Breast epithelium (tissue), 4 donors: ENCODE data around the gene PIH1D1. TPM values are rescaled to one million over a fixed set of nuclear protein-coding genes. Genes with fewer than 3 reads are reported as not detected.
A peak's percentile ranks its signal among the peaks of the same experiment; 100 is the strongest.

Source experiments
- DNase-seq, 2 donors: peaks; one replicate each; pipeline ENCODE4 v3.0.0-alpha.2; 2019; ENCODE audit warnings: low spot score in 2 of 2
- H3K27ac ChIP-seq, 2 donors: fragments of 200-600 bp; sonication (generic) in 1 of 2; one replicate each; pipeline ENCODE4 v1.5.1; 2016 to 2019; ENCODE audit warnings: mild to moderate bottlenecking in 1 of 2
- H3K27me3 ChIP-seq, 2 donors: fragments of 200-600 bp; sonication (generic) in 1 of 2; one replicate each; pipeline versions ENCODE4 v1.5.1 to v1.6.0; 2017 to 2019; ENCODE audit warnings: control low read depth in 1 of 2, mild to moderate bottlenecking in 1 of 2
- H3K36me3 ChIP-seq: fragments of 200-600 bp; one replicate; pipeline ENCODE4 v1.5.1; 2019
- H3K4me1 ChIP-seq, 2 donors: fragments of 200-600 bp; sonication (generic); one replicate each; pipeline ENCODE4 v1.5.1; 2016 to 2019; ENCODE audit warnings: control low read depth in 1 of 2
- H3K4me3 ChIP-seq, 3 donors: fragments of 200-600 bp; sonication (generic); 1 replicate in 2 of 3; 2 replicates in 1 of 3; pipeline ENCODE4 v1.5.1; 2016 to 2019; ENCODE audit warnings: mild to moderate bottlenecking in 3 of 3, moderate library complexity in 2 of 3
- H3K9me3 ChIP-seq, 2 donors: fragments of 200-600 bp; sonication (generic) in 1 of 2; one replicate each; pipeline ENCODE4 v1.5.1; 2016 to 2019; ENCODE audit warnings: control low read depth in 1 of 2
- POLR2A ChIP-seq: fragments of 450-650 bp; IDR thresholded peaks from one replicate; pipeline ENCODE4 v1.6.1; 2016; ENCODE audit warnings: antibody characterized with exemption, mild to moderate bottlenecking, moderate library complexity
- POLR2AphosphoS5 ChIP-seq, 3 donors: sonication (generic); formaldehyde crosslinking; IDR thresholded peaks; one replicate each; pipeline ENCODE4 v1.6.1; 2017; ENCODE audit warnings: antibody characterized with exemption in 3 of 3
- intact Hi-C: fragments of 100-400 bp; cut with DNase I; formaldehyde crosslinking; loops from one replicate; pipeline ENCODE4 v1.15.1; 2023; ENCODE audit warnings: low total_unique reads
- total RNA-seq, 3 donors: library from RNA; depleted of rRNA; stranded (reverse); fragments of >200 nt; gene quantifications; one replicate each; pipeline ENCODE4 v1.1.0, GENCODE V29; 2016
- TF ChIP-seq, protein P1 (sequence below), 3 donors: fragments of 450-650 bp; IDR thresholded peaks; one replicate each; pipeline ENCODE4 v1.5.1; 2016 to 2017; ENCODE audit warnings: antibody characterized with exemption in 3 of 3, mild to moderate bottlenecking in 3 of 3, moderate library complexity in 3 of 3

PIH1D1 gene
- 100 to 1,000 TPM in 2 of 3 donors, 10 to 100 TPM in 1; 94.4 to 121 (median 106) TPM for total RNA-seq

DNA sequence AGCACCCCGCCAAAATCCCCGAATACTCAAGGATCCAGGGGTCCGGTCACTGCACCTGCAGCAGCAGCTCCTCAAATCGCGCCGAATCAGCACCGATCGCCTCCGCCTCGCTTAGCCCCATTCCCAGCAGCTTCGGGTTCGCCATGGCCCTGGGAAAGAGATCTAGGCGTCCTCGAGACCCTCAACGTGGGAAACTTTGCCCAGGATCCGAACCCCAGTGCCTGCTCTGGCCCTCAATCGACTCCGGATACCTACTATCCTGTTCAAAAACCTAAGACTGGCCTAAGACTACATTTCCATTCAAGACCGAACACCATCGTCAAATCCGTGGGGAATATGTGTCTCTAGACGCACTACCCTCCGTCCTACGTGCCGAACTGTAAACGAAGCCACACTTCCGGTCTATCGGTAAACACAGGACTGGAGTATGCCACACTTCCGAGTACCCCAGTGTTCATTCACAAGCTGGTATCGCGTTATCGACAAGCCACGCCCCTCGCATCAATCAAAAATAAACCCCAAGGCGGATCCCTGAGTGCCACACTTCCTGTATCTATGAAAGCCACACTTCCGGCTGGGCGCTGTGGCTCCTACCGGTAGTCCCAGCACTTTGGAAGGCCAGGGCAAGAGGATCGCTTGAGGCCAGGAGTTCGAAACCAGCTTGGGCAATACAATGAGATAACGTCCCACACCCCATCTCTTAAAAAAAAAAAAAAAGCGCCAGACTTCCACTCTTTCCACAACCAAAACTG is at the start of gene PIH1D1:
TSS of gene PIH1D1 (minus strand) at position 385 of the 752 bp plus-strand sequence. CDS start at position 145, 240 bp downstream.
- H3K27me3 ChIP-seq, result no peaks in the 10 kb centered on the region
- peak within 1 kb of the TSS; percentile 73 to 94 (median 87) for H3K4me3 ChIP-seq
- peaks cover 0 to 8% of the 10 kb centered on the region in 2 donors for H3K4me1 ChIP-seq
- H3K27ac ChIP-seq, result peak within 1 kb of the TSS; percentile 97 to 98
- H3K36me3 ChIP-seq, result no peaks in the 10 kb centered on the region
- TF ChIP-seq, protein P1, sequence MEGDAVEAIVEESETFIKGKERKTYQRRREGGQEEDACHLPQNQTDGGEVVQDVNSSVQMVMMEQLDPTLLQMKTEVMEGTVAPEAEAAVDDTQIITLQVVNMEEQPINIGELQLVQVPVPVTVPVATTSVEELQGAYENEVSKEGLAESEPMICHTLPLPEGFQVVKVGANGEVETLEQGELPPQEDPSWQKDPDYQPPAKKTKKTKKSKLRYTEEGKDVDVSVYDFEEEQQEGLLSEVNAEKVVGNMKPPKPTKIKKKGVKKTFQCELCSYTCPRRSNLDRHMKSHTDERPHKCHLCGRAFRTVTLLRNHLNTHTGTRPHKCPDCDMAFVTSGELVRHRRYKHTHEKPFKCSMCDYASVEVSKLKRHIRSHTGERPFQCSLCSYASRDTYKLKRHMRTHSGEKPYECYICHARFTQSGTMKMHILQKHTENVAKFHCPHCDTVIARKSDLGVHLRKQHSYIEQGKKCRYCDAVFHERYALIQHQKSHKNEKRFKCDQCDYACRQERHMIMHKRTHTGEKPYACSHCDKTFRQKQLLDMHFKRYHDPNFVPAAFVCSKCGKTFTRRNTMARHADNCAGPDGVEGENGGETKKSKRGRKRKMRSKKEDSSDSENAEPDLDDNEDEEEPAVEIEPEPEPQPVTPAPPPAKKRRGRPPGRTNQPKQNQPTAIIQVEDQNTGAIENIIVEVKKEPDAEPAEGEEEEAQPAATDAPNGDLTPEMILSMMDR (IDR thresholded peaks at IDR 0.05), result no peak
- peak; percentile 79 to 94 (median 92) for TF ChIP-seq POLR2AphosphoS5 (IDR thresholded peaks at IDR 0.05)
- DNase-seq, result peak; percentile 96 to 99
- intact Hi-C loops, result no loop called here
- no peaks in the 10 kb centered on the region for H3K9me3 ChIP-seq

DNA sequence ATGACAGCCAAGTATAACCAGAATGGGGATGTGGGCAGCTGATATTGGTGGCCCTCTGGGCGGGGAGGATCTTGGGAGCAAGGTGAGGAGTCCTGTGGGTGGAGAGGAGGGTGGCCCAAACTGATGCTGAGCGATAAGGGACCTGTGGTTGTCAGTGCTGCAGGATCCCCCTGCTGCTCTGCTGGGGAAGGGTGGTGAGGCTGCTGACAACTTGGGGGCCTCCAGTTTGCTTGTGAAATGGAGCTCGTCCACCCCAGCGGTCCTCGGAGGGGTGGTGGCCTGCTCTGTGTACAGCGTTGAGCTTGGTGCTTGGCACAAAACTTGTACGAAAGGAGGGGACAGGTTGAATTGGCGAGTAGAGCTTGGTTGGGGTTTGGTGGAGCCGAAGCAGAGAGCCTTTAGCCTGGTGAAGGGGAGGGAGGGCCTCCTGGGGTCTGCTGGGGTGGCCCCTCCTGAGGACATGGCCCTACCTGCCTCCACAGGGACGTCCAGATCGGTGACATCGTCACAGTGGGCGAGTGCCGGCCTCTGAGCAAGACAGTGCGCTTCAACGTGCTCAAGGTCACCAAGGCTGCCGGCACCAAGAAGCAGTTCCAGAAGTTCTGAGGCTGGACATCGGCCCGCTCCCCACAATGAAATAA is 47.5 kb upstream of the PIH1D1 start:
- Histone ChIP-seq H3K4me3 (peak overlapping the region; percentile 30 to 52 (median 39)), H3K36me3 (no peaks in the 10 kb centered on the region), H3K4me1 (peaks cover 3 to 14% of the 10 kb centered on the region in 2 donors), H3K27ac (peak overlapping the region; percentile 84 to 95), H3K27me3 (no peaks in the 10 kb centered on the region), H3K9me3 (no peaks in the 10 kb centered on the region)
- TF ChIP-seq POLR2AphosphoS5 (IDR thresholded peaks at IDR 0.05) (no peak), POLR2A (no peak)
- TF ChIP-seq, protein P1 (IDR thresholded peaks at IDR 0.05), result no peak
- no peak for DNase-seq
- intact Hi-C loops, result loop anchor here (10.0 kb wide), 1 partner anchor 166 kb away; the partner anchor contains the start of genes BCL2L12 and IRF3

DNA sequence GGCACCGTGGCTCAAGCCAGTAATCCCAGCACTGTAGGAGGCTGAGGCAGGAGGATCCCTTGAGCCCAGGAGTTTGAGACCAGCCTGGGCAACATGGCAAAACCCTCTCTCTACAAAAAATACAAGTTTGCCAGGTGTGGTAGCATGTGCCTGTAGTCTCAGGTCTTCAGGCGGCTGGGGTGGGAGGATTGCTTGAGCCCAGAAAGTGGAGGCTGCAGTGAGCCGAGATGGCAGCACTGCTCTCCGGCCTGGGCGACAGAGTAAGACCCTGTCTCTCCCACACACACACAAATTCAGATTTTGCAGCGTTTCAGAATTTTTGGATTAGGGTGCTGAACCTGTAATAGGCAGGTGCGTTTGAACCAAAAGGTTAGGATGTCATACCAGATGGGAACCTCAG is 46.9 kb upstream of the PIH1D1 start:
- Histone ChIP-seq H3K9me3 (no peaks in the 10 kb centered on the region), H3K4me1 (peaks cover 3 to 14% of the 10 kb centered on the region in 2 donors), H3K27me3 (no peaks in the 10 kb centered on the region), H3K36me3 (no peaks in the 10 kb centered on the region), H3K4me3 (peak overlapping the region in 1 of 3 donors; percentile 52), H3K27ac (peak overlapping the region in 1 of 2 donors; percentile 95)
- intact Hi-C loops, result loop anchor here (10.0 kb wide), 1 partner anchor 166 kb away; the partner anchor contains the start of genes BCL2L12 and IRF3
- no peak for DNase-seq
- no peak for TF ChIP-seq POLR2AphosphoS5 (IDR thresholded peaks at IDR 0.05)
- TF ChIP-seq POLR2A, result no peak

DNA sequence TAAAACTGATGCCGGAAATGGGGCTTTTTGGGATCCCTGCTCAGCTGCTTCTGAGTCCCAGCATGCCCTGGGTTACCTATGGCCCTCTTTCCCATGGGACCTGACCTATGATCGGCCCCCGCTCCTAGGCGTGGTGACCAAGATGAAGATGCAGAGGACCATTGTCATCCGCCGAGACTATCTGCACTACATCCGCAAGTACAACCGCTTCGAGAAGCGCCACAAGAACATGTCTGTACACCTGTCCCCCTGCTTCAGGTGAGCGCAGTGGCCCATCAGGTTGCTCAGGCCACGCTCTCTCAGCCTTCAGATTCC is 46.1 kb upstream of the PIH1D1 start:
- intact Hi-C loops, result loop anchor here (10.0 kb wide), 1 partner anchor 167 kb away; the partner anchor contains the start of genes BCL2L12 and IRF3

DNA sequence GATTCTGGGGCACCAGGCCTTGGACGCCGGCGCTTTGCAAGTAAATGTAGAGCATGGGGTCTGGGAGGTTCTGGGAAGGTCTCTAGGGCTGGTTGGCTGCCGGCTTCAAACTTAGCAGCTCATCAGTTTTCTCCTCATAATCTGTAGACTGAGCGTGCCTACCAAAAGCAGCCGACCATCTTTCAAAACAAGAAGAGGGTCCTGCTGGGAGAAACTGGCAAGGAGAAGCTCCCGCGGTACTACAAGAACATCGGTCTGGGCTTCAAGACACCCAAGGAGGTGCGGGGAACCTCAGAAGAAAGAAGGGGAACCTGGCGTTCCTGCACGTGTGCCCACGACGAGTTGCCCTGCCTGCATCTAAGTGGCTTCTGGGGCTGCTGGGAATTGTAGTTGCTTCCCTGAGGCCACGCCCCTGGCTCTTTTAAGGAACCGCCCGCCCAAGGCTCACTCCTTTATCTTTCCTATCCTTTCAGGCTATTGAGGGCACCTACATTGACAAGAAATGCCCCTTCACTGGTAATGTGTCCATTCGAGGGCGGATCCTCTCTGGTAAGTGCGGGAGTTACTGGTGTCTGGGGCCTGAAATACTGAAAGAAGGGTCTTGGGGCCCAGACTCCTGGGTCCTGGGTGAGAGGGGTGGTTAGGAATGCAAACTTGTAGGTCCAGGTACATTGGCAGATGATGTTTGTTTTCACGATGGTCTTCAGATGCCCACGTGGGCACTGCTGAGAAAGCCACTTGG is 45.6 kb upstream of the PIH1D1 start:
- no peak for TF ChIP-seq POLR2AphosphoS5 (IDR thresholded peaks at IDR 0.05)
- TF ChIP-seq POLR2A, result no peak
- TF ChIP-seq, protein P1 (IDR thresholded peaks at IDR 0.05), result no peak
- Histone ChIP-seq H3K9me3 (no peaks in the 10 kb centered on the region), H3K36me3 (no peaks in the 10 kb centered on the region), H3K27ac (peak overlapping the region; percentile 95 to 97), H3K4me3 (peak overlapping the region; percentile 57 to 73 (median 66)), H3K27me3 (no peaks in the 10 kb centered on the region), H3K4me1 (peaks cover 3 to 14% of the 10 kb centered on the region in 2 donors)
- DNase-seq, result no peak
- intact Hi-C loops, result loop anchor here (10.0 kb wide), 1 partner anchor 168 kb away; the partner anchor contains the start of genes BCL2L12 and IRF3

More for the DNA sequence above, 46.1 kb upstream of the PIH1D1 start:
- Histone ChIP-seq H3K27ac (peak overlapping the region; percentile 95 to 97), H3K4me3 (peak overlapping the region in 2 of 3 donors; percentile 66 to 73), H3K9me3 (no peaks in the 10 kb centered on the region), H3K4me1 (peaks cover 3 to 14% of the 10 kb centered on the region in 2 donors), H3K27me3 (no peaks in the 10 kb centered on the region), H3K36me3 (no peaks in the 10 kb centered on the region)
- DNase-seq, result no peak
- no peak for TF ChIP-seq POLR2A
- TF ChIP-seq, protein P1 (IDR thresholded peaks at IDR 0.05), result no peak
- TF ChIP-seq POLR2AphosphoS5 (IDR thresholded peaks at IDR 0.05), result no peak
